OCI-LY3 (cell line): Measurements from ENCODE around the gene APBB2.

ENCODE experiments used
- H2AFZ ChIP-seq: fragments of 200-600, 300-600 bp; shearing (Covaris generic); 2 replicates; pipeline ENCODE4 v1.6.0; 2014; ENCODE audit warnings: antibody characterized with exemption, low read depth, low read length
- H3K27ac ChIP-seq: fragments of 200-600, 300-600 bp; sonication (generic); 2 replicates; pipeline ENCODE4 v1.5.1; 2014; ENCODE audit warnings: mild to moderate bottlenecking, low read length, moderate library complexity, mixed read lengths
- H3K27me3 ChIP-seq: fragments of 200-600, 300-600 bp; sonication (generic); 2 replicates; pipeline ENCODE4 v1.6.1; 2014; ENCODE audit warnings: low read depth, low read length, mixed read lengths
- H3K36me3 ChIP-seq: fragments of 200-600, 300-600 bp; sonication (generic); replicated peaks from 2 replicates; pipeline ENCODE3; 2014; ENCODE audit warnings: low read depth, low read length, mixed read lengths
- H3K4me1 ChIP-seq: fragments of 300-600, 200-600 bp; sonication (generic); 2 replicates; pipeline ENCODE4 v1.6.1; 2014; ENCODE audit warnings: low read length, mixed read lengths
- H3K4me2 ChIP-seq: fragments of 200-600, 300-600 bp; sonication (generic); 2 replicates; pipeline ENCODE4 v1.6.1; 2014; ENCODE audit warnings: low read length, mixed read lengths
- H3K4me3 ChIP-seq: fragments of 300-600, 200-600 bp; sonication (generic); 2 replicates; pipeline ENCODE4 v1.5.1; 2014; ENCODE audit warnings: antibody characterized with exemption, mild to moderate bottlenecking, low read length, moderate library complexity
- H3K79me2 ChIP-seq: fragments of 300-600, 200-600 bp; shearing (Covaris generic); 2 replicates; pipeline ENCODE4 v1.6.1; 2014; ENCODE audit warnings: mild to moderate bottlenecking, low read length, mixed read lengths
- H3K9ac ChIP-seq: fragments of 300-600, 200-600 bp; shearing (Covaris generic); 2 replicates; pipeline ENCODE4 v1.6.0; 2014; ENCODE audit warnings: mild to moderate bottlenecking, low read length, moderate library complexity
- H3K9me3 ChIP-seq: fragments of 200-600, 300-600 bp; shearing (Covaris generic); 2 replicates; pipeline ENCODE4 v1.6.1; 2014; ENCODE audit warnings: low read length, mixed read lengths; ENCODE audit not compliant: insufficient read depth
- H4K20me1 ChIP-seq: fragments of 200-600, 300-600 bp; sonication (generic); 2 replicates; pipeline ENCODE4 v1.6.1; 2016; ENCODE audit warnings: low read length, mixed read lengths; ENCODE audit not compliant: insufficient read depth
- CTCF ChIP-seq: fragments of 200-600, 300-600 bp; sonication (generic); IDR thresholded peaks from 2 replicates; pipeline ENCODE4 v1.5.1; 2014; ENCODE audit warnings: antibody characterized with exemption, low read length, low read depth
- EZH2phosphoT487 ChIP-seq: fragments of 200-600 bp; shearing (Covaris generic); IDR thresholded peaks from 2 replicates; pipeline ENCODE4 v1.6.1; 2018; ENCODE audit warnings: antibody characterized with exemption, mixed run types, low read depth

The APBB2 gene

GRCh38 chr4:40934676-40935075 lies 279.7 kb downstream of the APBB2 start:
- Histone ChIP-seq H3K4me1 (no peaks in the 10 kb centered on the region), H3K9ac (no peak overlapping the region), H3K4me2 (no peak overlapping the region), H3K9me3 (no peaks in the 10 kb centered on the region), H3K79me2 (no peaks in the 10 kb centered on the region), H3K4me3 (no peak overlapping the region), H3K27ac (no peak overlapping the region), H3K36me3 (no peaks in the 10 kb centered on the region), H2AFZ (no peak overlapping the region), H3K27me3 (no peaks in the 10 kb centered on the region), H4K20me1 (no peaks in the 10 kb centered on the region)
- TF ChIP-seq EZH2phosphoT487: no peak
- no peak for TF ChIP-seq CTCF

GRCh38 chr4:40933272-40934053 lies 280.9 kb downstream of the APBB2 start:
- Histone ChIP-seq H4K20me1 (no peaks in the 10 kb centered on the region), H3K4me2 (no peak overlapping the region), H3K36me3 (no peaks in the 10 kb centered on the region), H3K79me2 (no peaks in the 10 kb centered on the region), H3K4me1 (no peaks in the 10 kb centered on the region), H3K4me3 (no peak overlapping the region), H3K9me3 (no peaks in the 10 kb centered on the region), H3K27ac (no peak overlapping the region), H3K9ac (no peak overlapping the region), H3K27me3 (no peaks in the 10 kb centered on the region), H2AFZ (no peak overlapping the region)
- TF ChIP-seq EZH2phosphoT487: no peak
- TF ChIP-seq CTCF: no peak

- Histone ChIP-seq H3K4me3 (no peak overlapping the region), H3K4me1 (0 out of 2 replicates have a peak, but pooled peaks cover 6% of the 10 kb centered on the region), H3K9me3 (no peaks in the 10 kb centered on the region), H3K4me2 (no peak overlapping the region), H3K27me3 (no peaks in the 10 kb centered on the region; the same call in 1 of the 2 replicates), H3K79me2 (no peaks in the 10 kb centered on the region), H4K20me1 (no peaks in the 10 kb centered on the region), H3K36me3 (no peaks in the 10 kb centered on the region), H2AFZ (no peak overlapping the region), H3K9ac (no peak overlapping the region), H3K27ac (no peak overlapping the region)
- TF ChIP-seq EZH2phosphoT487 (no peak), CTCF (no peak)
These were observed 282.5 kb downstream of the APBB2 start for GRCh38 chr4:40931841-40932240.

GRCh38 chr4:40931238-40931637 lies 283.1 kb downstream of the APBB2 start:
- Histone ChIP-seq H3K36me3 (no peaks in the 10 kb centered on the region), H3K27ac (no peak overlapping the region), H3K4me2 (no peak overlapping the region), H3K9ac (no peak overlapping the region), H2AFZ (no peak overlapping the region), H3K9me3 (no peaks in the 10 kb centered on the region), H3K27me3 (peaks cover 2% of the 10 kb centered on the region), H3K4me1 (0 out of 2 replicates have a peak, but pooled peaks cover 6% of the 10 kb centered on the region), H3K4me3 (no peak overlapping the region), H4K20me1 (no peaks in the 10 kb centered on the region), H3K79me2 (no peaks in the 10 kb centered on the region)
- no peak for TF ChIP-seq EZH2phosphoT487
- TF ChIP-seq CTCF: no peak
